Right atrium auricular region (tissue), 2 donors: ENCODE data around the gene NUB1. TPM values are rescaled to one million over a fixed set of nuclear protein-coding genes. Genes with fewer than 3 reads are reported as not detected.

Experiments used
- DNase-seq: peaks from one replicate; pipeline ENCODE4 v3.0.0-alpha.2; 2019; ENCODE audit warnings: low spot score
- H3K27ac ChIP-seq, 2 donors: fragments of 200-600 bp; sonication (generic); 1 replicate in 1 of 2; 2 replicates in 1 of 2; pipeline ENCODE4 v1.5.1; 2016 to 2019
- H3K27me3 ChIP-seq, 2 donors: fragments of 200-600 bp; sonication (generic); one replicate each; pipeline versions ENCODE4 v1.5.1 to v1.6.0; 2017 to 2019
- H3K36me3 ChIP-seq: fragments of 200-600 bp; sonication (generic); one replicate; pipeline ENCODE4 v1.5.1; 2016
- H3K4me1 ChIP-seq, 2 donors: fragments of 200-600 bp; sonication (generic); one replicate each; pipeline versions ENCODE4 v1.5.1 to v1.6.0; 2017 to 2019
- H3K4me3 ChIP-seq, 2 donors: fragments of 200-600 bp; sonication (generic); 1 replicate in 1 of 2; 2 replicates in 1 of 2; pipeline ENCODE4 v1.5.1; 2017 to 2019; ENCODE audit warnings: mild to moderate bottlenecking in 1 of 2, moderate library complexity in 1 of 2
- H3K9me3 ChIP-seq, 2 donors: fragments of 200-600 bp; sonication (generic); one replicate each; pipeline ENCODE4 v1.5.1; 2019
- total RNA-seq, 2 donors: library from RNA; depleted of rRNA; stranded (reverse); fragments of >200 nt; gene quantifications; one replicate each; pipeline ENCODE4 v1.1.0, GENCODE V29; 2016
- TF ChIP-seq, protein P1 (sequence below), 2 donors: fragments of 200-600 bp; sonication (generic); IDR thresholded peaks; one replicate each; pipeline ENCODE4 v1.5.1; 2019; ENCODE audit warnings: antibody characterized with exemption in 2 of 2

The NUB1 gene
- total RNA-seq, 2 donors from 2014 or later, result 33.5 to 39.6 TPM

- TF ChIP-seq, protein P1, sequence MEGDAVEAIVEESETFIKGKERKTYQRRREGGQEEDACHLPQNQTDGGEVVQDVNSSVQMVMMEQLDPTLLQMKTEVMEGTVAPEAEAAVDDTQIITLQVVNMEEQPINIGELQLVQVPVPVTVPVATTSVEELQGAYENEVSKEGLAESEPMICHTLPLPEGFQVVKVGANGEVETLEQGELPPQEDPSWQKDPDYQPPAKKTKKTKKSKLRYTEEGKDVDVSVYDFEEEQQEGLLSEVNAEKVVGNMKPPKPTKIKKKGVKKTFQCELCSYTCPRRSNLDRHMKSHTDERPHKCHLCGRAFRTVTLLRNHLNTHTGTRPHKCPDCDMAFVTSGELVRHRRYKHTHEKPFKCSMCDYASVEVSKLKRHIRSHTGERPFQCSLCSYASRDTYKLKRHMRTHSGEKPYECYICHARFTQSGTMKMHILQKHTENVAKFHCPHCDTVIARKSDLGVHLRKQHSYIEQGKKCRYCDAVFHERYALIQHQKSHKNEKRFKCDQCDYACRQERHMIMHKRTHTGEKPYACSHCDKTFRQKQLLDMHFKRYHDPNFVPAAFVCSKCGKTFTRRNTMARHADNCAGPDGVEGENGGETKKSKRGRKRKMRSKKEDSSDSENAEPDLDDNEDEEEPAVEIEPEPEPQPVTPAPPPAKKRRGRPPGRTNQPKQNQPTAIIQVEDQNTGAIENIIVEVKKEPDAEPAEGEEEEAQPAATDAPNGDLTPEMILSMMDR (IDR thresholded peaks at IDR 0.05), result no peak
- Histone ChIP-seq H3K27me3 (no peaks in the 10 kb centered on the region), H3K36me3 (peaks cover 65% of the 10 kb centered on the region), H3K27ac (no peak overlapping the region), H3K4me3 (no peak overlapping the region), H3K9me3 (no peaks in the 10 kb centered on the region), H3K4me1 (peaks cover 0 to 15% of the 10 kb centered on the region in 2 donors)
- no peak for DNase-seq
These were observed 7.4 kb downstream of the NUB1 start for GRCh38 chr7:151348970-151349369.

DNA sequence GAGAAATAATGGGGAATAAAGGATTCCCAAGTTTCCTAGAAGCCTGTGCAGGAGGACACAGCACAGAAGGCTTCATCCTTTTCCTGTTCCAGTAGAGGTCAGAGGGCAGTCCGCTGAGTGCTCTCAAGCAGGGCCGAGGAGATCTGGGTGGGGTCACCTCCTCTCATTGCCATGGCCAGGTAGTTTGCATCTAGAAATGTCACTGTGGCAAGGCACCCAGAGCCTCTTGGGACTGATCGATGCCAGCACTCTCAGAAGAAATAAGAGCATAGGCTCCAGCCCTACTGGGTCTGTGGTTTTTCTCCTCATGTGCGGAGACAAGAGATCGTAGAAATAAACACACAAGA is 7.9 kb downstream of the NUB1 start:
- TF ChIP-seq, protein P1 (IDR thresholded peaks at IDR 0.05), result no peak
- no peaks in the 10 kb centered on the region for H3K27me3 ChIP-seq
- H3K4me3 ChIP-seq, result peak overlapping the region in 1 of 2 donors; percentile 37
- no peaks in the 10 kb centered on the region for H3K9me3 ChIP-seq
- peaks cover 69% of the 10 kb centered on the region for H3K36me3 ChIP-seq
- H3K4me1 ChIP-seq, result peaks cover 0 to 15% of the 10 kb centered on the region in 2 donors
- DNase-seq, result no peak
- peak overlapping the region; percentile 56 to 60 for H3K27ac ChIP-seq

- peak; percentile 7 for DNase-seq
- TF ChIP-seq, protein P1 (IDR thresholded peaks at IDR 0.05), result no peak
- Histone ChIP-seq H3K9me3 (no peaks in the 10 kb centered on the region), H3K27me3 (no peaks in the 10 kb centered on the region), H3K4me3 (no peak overlapping the region), H3K27ac (no peak overlapping the region), H3K36me3 (peaks cover 72% of the 10 kb centered on the region), H3K4me1 (peaks cover 0 to 15% of the 10 kb centered on the region in 2 donors)
These were observed 9.4 kb downstream of the NUB1 start for GRCh38 chr7:151351027-151351426.

DNA sequence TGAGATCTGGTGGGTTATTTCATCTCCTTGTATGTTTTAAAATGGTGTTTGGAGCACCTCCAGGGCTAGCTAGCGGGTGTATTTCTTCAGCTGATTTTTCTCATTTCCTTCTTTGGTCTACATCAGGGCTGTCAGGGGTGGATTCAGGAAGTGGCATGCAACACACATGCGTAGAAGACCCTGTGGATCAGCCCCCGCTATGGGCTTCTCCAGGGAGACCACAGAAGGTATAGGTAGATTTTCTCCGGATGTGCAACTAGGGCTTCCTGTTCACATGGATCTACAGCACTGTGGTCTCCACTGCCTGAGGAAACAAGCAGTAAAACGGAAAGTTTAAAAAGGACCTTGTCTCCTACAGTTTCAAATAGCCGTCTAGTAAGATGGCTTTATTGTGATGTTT is 10.4 kb downstream of the NUB1 start:
- no peaks in the 10 kb centered on the region for H3K9me3 ChIP-seq
- H3K4me1 ChIP-seq, result peaks cover 0 to 9% of the 10 kb centered on the region in 2 donors
- H3K36me3 ChIP-seq, result peaks cover 75% of the 10 kb centered on the region
- no peak for DNase-seq
- no peaks in the 10 kb centered on the region for H3K27me3 ChIP-seq
- TF ChIP-seq, protein P1 (IDR thresholded peaks at IDR 0.05), result no peak
- no peak overlapping the region for H3K27ac ChIP-seq
- H3K4me3 ChIP-seq, result no peak overlapping the region

DNA sequence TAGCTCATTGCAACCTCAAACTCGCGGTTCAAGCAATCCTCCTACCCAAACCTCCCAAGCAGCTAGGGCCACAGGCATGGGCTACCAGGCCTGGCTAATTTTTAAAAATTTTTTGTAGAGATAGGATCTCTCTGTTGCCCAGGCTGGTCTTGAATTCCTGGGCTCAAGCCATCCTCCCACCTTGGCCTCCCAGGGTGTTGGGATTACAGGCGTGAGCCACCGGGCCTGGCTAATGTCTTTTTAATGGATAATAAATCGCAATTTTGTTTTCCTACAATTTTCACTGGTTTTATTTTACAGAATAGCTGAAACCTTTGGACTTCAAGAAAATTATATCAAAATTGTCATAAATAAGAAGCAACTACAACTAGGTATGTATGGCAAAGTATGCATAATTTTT is 10.9 kb downstream of the NUB1 start:
- TF ChIP-seq, protein P1 (IDR thresholded peaks at IDR 0.05), result no peak
- Histone ChIP-seq H3K27ac (no peak overlapping the region), H3K4me1 (peaks cover 0 to 9% of the 10 kb centered on the region in 2 donors), H3K36me3 (peaks cover 81% of the 10 kb centered on the region), H3K27me3 (no peaks in the 10 kb centered on the region), H3K9me3 (no peaks in the 10 kb centered on the region), H3K4me3 (no peak overlapping the region)
- no peak for DNase-seq

DNA sequence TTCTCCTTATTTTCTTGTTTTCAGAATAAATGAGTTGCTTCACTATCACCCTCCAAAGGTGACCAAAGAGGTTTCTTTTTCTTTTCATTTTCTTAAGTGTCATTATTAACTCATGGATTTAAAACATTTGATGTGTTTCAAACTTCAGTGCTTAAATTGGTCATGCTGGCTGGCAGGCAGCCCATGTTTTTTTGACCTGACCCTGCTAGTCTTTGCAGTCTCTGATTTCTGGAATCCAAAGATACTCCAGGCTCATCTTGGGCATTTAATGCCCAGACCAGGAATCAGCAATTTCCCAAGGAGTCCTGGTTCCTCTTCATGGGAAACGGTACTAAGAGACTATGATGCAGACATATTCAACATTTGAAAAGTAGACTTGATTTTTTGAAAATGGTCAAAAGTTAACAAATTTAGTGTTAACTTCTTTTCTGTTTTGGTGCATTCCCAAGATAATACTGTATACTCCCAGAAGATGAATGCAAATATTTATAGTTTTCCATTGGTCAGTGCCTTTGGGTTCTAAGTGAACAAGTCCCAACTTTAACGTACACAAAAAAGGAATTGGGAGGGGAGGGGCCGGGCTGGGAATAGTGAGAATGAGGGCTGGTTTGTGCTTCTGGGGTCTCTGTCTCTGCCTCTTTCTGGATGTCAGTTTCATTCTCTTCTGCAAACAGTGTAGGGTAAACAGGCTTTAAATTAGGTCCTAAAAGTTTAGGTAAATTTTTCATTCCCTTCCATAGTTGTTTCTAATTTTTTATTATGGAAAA is 19.8 kb downstream of the NUB1 start:
- DNase-seq, result peak; percentile 26
- H3K9me3 ChIP-seq, result no peaks in the 10 kb centered on the region
- peaks cover 65% of the 10 kb centered on the region for H3K36me3 ChIP-seq
- H3K4me1 ChIP-seq, result no peaks in the 10 kb centered on the region
- H3K27me3 ChIP-seq, result no peaks in the 10 kb centered on the region
- H3K27ac ChIP-seq, result no peak overlapping the region
- TF ChIP-seq, protein P1 (IDR thresholded peaks at IDR 0.05), result no peak
- no peak overlapping the region for H3K4me3 ChIP-seq
